H1 (cell line): Measurements from ENCODE around the gene IQCK.

Experiments
- BACH1 ChIP-seq: IDR thresholded peaks from 2 replicates; pipeline ENCODE4 v1.6.1; 2012; ENCODE audit warnings: low read length, improper control_type of control experiment
- EP300 ChIP-seq, 2 experiments: IDR thresholded peaks; 1 replicate in 1 of 2; 2 replicates in 1 of 2; pipeline ENCODE4 v1.6.1; 2011 to 2012; ENCODE audit warnings: low read depth in 2 of 2, low read length in 2 of 2, mild to moderate bottlenecking in 2 of 2, borderline replicate concordance in 1 of 2, inconsistent platforms in 1 of 2, moderate library complexity in 1 of 2
- EZH2 ChIP-seq: fragments of 200-600 bp; sonication (generic); IDR thresholded peaks from 2 replicates; pipeline ENCODE4 v1.7.1; 2012; ENCODE audit warnings: low read depth, mild to moderate bottlenecking, moderate library complexity, low read length, inconsistent platforms; ENCODE audit not compliant: severe bottlenecking
- HDAC2 ChIP-seq, 2 experiments: fragments of 300-600 bp in 1 of 2; sonication (generic) in 1 of 2; IDR thresholded peaks; 2 replicates each; pipeline ENCODE4 v1.6.1; 2011 to 2012; ENCODE audit warnings: low read depth in 2 of 2, low read length in 2 of 2, mild to moderate bottlenecking in 2 of 2, moderate library complexity in 2 of 2, borderline replicate concordance in 1 of 2, inconsistent platforms in 1 of 2
- POLR2A ChIP-seq, 2 experiments: IDR thresholded peaks; 1 replicate in 1 of 2; 2 replicates in 1 of 2; pipeline ENCODE4 v1.6.1; 2011; ENCODE audit warnings: low read depth in 2 of 2, low read length in 2 of 2, mild to moderate bottlenecking in 2 of 2; ENCODE audit errors: control extremely low read depth in 1 of 2
- POLR2AphosphoS5 ChIP-seq: IDR thresholded peaks from 2 replicates; pipeline ENCODE4 v1.6.1; 2011; ENCODE audit warnings: low read depth, low read length
- SIN3A ChIP-seq, 2 experiments: IDR thresholded peaks in 1 of 2; conservative IDR thresholded peaks in 1 of 2; 2 replicates each; pipeline ENCODE4 v1.6.1; 2011 to 2012; ENCODE audit warnings: low read length in 2 of 2, improper control_type of control experiment in 1 of 2, low read depth in 1 of 2, mild to moderate bottlenecking in 1 of 2
- YY1 ChIP-seq: IDR thresholded peaks from 2 replicates; pipeline ENCODE4 v1.6.1; 2011; ENCODE audit warnings: low read depth, mild to moderate bottlenecking, low read length
- TF ChIP-seq, protein P1 (sequence below): IDR thresholded peaks from 2 replicates; pipeline ENCODE4 v1.6.1; 2012; ENCODE audit warnings: low read length, inconsistent platforms
- TF ChIP-seq, protein P2 (sequence below): fragments of 300-600 bp; sonication (generic); IDR thresholded peaks from 2 replicates; pipeline ENCODE4 v1.7.1; 2012; ENCODE audit warnings: low read length, moderate library complexity, mild to moderate bottlenecking, inconsistent platforms; ENCODE audit not compliant: insufficient replicate concordance
- TF ChIP-seq, protein P3 (sequence below), 3 experiments: IDR thresholded peaks; 1 replicate in 2 of 3; 2 replicates in 1 of 3; pipeline versions ENCODE4 v1.5.1 to v1.6.1; 2011; ENCODE audit warnings: low read length in 3 of 3, mild to moderate bottlenecking in 3 of 3, inconsistent platforms in 2 of 3, low read depth in 1 of 3, moderate library complexity in 1 of 3; ENCODE audit not compliant: insufficient read depth in 1 of 3; ENCODE audit errors: control extremely low read depth in 1 of 3

DNA sequence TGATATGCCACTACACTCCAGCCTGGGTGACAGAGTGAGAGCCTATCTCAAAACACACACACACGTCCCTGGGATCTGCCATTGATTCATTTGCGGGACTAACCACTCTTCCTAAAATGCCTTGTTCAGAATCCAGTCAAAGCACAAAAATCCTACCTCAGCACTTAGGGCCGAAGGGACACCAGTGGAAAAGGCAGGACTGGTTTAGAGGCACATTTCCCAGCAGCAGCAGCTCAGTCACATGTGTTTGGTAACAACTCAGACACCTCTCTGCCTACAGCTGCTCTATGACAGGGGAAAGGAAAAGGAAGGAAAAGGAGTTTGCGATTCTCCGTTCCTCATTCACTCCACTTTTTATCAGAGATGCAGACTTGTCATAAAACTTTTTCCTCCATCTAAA lies 12.2 kb upstream of the IQCK start:
- TF ChIP-seq, protein P1, sequence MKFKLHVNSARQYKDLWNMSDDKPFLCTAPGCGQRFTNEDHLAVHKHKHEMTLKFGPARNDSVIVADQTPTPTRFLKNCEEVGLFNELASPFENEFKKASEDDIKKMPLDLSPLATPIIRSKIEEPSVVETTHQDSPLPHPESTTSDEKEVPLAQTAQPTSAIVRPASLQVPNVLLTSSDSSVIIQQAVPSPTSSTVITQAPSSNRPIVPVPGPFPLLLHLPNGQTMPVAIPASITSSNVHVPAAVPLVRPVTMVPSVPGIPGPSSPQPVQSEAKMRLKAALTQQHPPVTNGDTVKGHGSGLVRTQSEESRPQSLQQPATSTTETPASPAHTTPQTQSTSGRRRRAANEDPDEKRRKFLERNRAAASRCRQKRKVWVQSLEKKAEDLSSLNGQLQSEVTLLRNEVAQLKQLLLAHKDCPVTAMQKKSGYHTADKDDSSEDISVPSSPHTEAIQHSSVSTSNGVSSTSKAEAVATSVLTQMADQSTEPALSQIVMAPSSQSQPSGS = no peak
- TF ChIP-seq SIN3A (conservative IDR thresholded peaks at IDR 0.05 in 1 of 2, IDR thresholded peaks at IDR 0.05 in 1 of 2; ENCODE audit: low read depth in 1 of 2, low read length in 2 of 2) (no peak), POLR2A (IDR thresholded peaks at IDR 0.05; ENCODE audit: control extremely low read depth in 1 of 2, low read depth in 2 of 2, low read length in 2 of 2) (no peak), POLR2AphosphoS5 (no peak), EZH2 (no peak), HDAC2 (IDR thresholded peaks at IDR 0.05; ENCODE audit: borderline replicate concordance in 1 of 2, low read depth in 2 of 2, low read length in 2 of 2) (no peak), YY1 (no peak), BACH1 (no peak), EP300 (IDR thresholded peaks at IDR 0.05; ENCODE audit: borderline replicate concordance in 1 of 2, low read depth in 2 of 2, low read length in 2 of 2) (no peak)
- TF ChIP-seq, protein P2, sequence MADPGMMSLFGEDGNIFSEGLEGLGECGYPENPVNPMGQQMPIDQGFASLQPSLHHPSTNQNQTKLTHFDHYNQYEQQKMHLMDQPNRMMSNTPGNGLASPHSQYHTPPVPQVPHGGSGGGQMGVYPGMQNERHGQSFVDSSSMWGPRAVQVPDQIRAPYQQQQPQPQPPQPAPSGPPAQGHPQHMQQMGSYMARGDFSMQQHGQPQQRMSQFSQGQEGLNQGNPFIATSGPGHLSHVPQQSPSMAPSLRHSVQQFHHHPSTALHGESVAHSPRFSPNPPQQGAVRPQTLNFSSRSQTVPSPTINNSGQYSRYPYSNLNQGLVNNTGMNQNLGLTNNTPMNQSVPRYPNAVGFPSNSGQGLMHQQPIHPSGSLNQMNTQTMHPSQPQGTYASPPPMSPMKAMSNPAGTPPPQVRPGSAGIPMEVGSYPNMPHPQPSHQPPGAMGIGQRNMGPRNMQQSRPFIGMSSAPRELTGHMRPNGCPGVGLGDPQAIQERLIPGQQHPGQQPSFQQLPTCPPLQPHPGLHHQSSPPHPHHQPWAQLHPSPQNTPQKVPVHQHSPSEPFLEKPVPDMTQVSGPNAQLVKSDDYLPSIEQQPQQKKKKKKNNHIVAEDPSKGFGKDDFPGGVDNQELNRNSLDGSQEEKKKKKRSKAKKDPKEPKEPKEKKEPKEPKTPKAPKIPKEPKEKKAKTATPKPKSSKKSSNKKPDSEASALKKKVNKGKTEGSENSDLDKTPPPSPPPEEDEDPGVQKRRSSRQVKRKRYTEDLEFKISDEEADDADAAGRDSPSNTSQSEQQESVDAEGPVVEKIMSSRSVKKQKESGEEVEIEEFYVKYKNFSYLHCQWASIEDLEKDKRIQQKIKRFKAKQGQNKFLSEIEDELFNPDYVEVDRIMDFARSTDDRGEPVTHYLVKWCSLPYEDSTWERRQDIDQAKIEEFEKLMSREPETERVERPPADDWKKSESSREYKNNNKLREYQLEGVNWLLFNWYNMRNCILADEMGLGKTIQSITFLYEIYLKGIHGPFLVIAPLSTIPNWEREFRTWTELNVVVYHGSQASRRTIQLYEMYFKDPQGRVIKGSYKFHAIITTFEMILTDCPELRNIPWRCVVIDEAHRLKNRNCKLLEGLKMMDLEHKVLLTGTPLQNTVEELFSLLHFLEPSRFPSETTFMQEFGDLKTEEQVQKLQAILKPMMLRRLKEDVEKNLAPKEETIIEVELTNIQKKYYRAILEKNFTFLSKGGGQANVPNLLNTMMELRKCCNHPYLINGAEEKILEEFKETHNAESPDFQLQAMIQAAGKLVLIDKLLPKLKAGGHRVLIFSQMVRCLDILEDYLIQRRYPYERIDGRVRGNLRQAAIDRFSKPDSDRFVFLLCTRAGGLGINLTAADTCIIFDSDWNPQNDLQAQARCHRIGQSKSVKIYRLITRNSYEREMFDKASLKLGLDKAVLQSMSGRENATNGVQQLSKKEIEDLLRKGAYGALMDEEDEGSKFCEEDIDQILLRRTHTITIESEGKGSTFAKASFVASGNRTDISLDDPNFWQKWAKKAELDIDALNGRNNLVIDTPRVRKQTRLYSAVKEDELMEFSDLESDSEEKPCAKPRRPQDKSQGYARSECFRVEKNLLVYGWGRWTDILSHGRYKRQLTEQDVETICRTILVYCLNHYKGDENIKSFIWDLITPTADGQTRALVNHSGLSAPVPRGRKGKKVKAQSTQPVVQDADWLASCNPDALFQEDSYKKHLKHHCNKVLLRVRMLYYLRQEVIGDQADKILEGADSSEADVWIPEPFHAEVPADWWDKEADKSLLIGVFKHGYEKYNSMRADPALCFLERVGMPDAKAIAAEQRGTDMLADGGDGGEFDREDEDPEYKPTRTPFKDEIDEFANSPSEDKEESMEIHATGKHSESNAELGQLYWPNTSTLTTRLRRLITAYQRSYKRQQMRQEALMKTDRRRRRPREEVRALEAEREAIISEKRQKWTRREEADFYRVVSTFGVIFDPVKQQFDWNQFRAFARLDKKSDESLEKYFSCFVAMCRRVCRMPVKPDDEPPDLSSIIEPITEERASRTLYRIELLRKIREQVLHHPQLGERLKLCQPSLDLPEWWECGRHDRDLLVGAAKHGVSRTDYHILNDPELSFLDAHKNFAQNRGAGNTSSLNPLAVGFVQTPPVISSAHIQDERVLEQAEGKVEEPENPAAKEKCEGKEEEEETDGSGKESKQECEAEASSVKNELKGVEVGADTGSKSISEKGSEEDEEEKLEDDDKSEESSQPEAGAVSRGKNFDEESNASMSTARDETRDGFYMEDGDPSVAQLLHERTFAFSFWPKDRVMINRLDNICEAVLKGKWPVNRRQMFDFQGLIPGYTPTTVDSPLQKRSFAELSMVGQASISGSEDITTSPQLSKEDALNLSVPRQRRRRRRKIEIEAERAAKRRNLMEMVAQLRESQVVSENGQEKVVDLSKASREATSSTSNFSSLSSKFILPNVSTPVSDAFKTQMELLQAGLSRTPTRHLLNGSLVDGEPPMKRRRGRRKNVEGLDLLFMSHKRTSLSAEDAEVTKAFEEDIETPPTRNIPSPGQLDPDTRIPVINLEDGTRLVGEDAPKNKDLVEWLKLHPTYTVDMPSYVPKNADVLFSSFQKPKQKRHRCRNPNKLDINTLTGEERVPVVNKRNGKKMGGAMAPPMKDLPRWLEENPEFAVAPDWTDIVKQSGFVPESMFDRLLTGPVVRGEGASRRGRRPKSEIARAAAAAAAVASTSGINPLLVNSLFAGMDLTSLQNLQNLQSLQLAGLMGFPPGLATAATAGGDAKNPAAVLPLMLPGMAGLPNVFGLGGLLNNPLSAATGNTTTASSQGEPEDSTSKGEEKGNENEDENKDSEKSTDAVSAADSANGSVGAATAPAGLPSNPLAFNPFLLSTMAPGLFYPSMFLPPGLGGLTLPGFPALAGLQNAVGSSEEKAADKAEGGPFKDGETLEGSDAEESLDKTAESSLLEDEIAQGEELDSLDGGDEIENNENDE = no peak
- TF ChIP-seq, protein P3, sequence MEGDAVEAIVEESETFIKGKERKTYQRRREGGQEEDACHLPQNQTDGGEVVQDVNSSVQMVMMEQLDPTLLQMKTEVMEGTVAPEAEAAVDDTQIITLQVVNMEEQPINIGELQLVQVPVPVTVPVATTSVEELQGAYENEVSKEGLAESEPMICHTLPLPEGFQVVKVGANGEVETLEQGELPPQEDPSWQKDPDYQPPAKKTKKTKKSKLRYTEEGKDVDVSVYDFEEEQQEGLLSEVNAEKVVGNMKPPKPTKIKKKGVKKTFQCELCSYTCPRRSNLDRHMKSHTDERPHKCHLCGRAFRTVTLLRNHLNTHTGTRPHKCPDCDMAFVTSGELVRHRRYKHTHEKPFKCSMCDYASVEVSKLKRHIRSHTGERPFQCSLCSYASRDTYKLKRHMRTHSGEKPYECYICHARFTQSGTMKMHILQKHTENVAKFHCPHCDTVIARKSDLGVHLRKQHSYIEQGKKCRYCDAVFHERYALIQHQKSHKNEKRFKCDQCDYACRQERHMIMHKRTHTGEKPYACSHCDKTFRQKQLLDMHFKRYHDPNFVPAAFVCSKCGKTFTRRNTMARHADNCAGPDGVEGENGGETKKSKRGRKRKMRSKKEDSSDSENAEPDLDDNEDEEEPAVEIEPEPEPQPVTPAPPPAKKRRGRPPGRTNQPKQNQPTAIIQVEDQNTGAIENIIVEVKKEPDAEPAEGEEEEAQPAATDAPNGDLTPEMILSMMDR (IDR thresholded peaks at IDR 0.05; ENCODE audit: control extremely low read depth in 1 of 3, insufficient read depth in 1 of 3, low read depth in 1 of 3, low read length in 3 of 3) = no peak
